NCI-H69 (cell line): ENCODE data around the gene EHBP1.
A peak's percentile ranks its signal among the peaks of the same experiment; 100 is the strongest.

Source experiments
- DNase-seq: peaks from one replicate; lab custom pipeline; 2025; lab: John Stamatoyannopoulos, UW

EHBP1 gene

GRCh38 chr2:62884514-62884913 lies 179.0 kb downstream of the EHBP1 start:
- no peak for DNase-seq

- no peak for DNase-seq
Observed at GRCh38 chr2:62894966-62895631, 189.6 kb downstream of the EHBP1 start.

GRCh38 chr2:62895632-62896009 lies 190.1 kb downstream of the EHBP1 start:
- DNase-seq = no peak

GRCh38 chr2:62897187-62897827 lies 191.8 kb downstream of the EHBP1 start:
- DNase-seq = no peak

- DNase-seq = no peak
Observed at GRCh38 chr2:62904344-62904743, 198.8 kb downstream of the EHBP1 start.

- DNase-seq = no peak
Observed at GRCh38 chr2:62908145-62908544, 202.6 kb downstream of the EHBP1 start.

GRCh38 chr2:62913311-62913710 lies 207.8 kb downstream of the EHBP1 start:
- no peak for DNase-seq

- DNase-seq = no peak
Observed at GRCh38 chr2:62919041-62919440, 213.5 kb downstream of the EHBP1 start.

- DNase-seq = no peak
Observed at GRCh38 chr2:62920070-62920469, 214.6 kb downstream of the EHBP1 start.

GRCh38 chr2:62923242-62923641 lies 217.7 kb downstream of the EHBP1 start:
- no peak for DNase-seq

GRCh38 chr2:62923881-62924280 lies 218.4 kb downstream of the EHBP1 start:
- DNase-seq = no peak

GRCh38 chr2:62928015-62928414 lies 222.5 kb downstream of the EHBP1 start:
- no peak for DNase-seq

GRCh38 chr2:62931536-62931935 lies 226.0 kb downstream of the EHBP1 start:
- DNase-seq = no peak

GRCh38 chr2:62933398-62933917 lies 227.9 kb downstream of the EHBP1 start:
- no peak for DNase-seq

- no peak for DNase-seq
Observed at GRCh38 chr2:62934517-62934916, 229.0 kb downstream of the EHBP1 start.

- no peak for DNase-seq
Observed at GRCh38 chr2:62938126-62938525, 232.6 kb downstream of the EHBP1 start.

- DNase-seq = no peak
Observed at GRCh38 chr2:62939735-62940491, 234.4 kb downstream of the EHBP1 start.

GRCh38 chr2:62940697-62941096 lies 235.2 kb downstream of the EHBP1 start:
- no peak for DNase-seq

- peak; percentile 5 for DNase-seq
Observed at GRCh38 chr2:62941413-62941812, 235.9 kb downstream of the EHBP1 start.

GRCh38 chr2:62944362-62944761 lies 238.8 kb downstream of the EHBP1 start:
- DNase-seq = no peak

GRCh38 chr2:62947403-62947802 lies 241.9 kb downstream of the EHBP1 start:
- no peak for DNase-seq

GRCh38 chr2:62956651-62957050 lies 251.1 kb downstream of the EHBP1 start:
- DNase-seq = peak; percentile 33

- no peak for DNase-seq
Observed at GRCh38 chr2:62958206-62958605, 252.7 kb downstream of the EHBP1 start.
